SH-SY5Y (cell line): Measurements from ENCODE around the gene CHAT.

Source experiments
- GATA2 ChIP-seq: IDR thresholded peaks from 2 replicates; pipeline ENCODE4 v1.6.1; 2011; ENCODE audit warnings: mild to moderate bottlenecking, low read depth, low read length
- GATA3 ChIP-seq: IDR thresholded peaks from 2 replicates; pipeline ENCODE4 v1.6.1; 2011; ENCODE audit warnings: low read depth, mild to moderate bottlenecking, low read length, moderate library complexity

The CHAT gene

GRCh38 chr10:49656845-49657493 lies 43.1 kb downstream of the CHAT start:
- TF ChIP-seq GATA3 = no peak
- no peak for TF ChIP-seq GATA2

- no peak for TF ChIP-seq GATA3
- no peak for TF ChIP-seq GATA2
Observed at GRCh38 chr10:49657606-49658005, 43.8 kb downstream of the CHAT start.

GRCh38 chr10:49661140-49661856 lies 47.5 kb downstream of the CHAT start:
- no peak for TF ChIP-seq GATA2
- no peak for TF ChIP-seq GATA3

- TF ChIP-seq GATA3 (no peak), GATA2 (no peak)
Observed at GRCh38 chr10:49662169-49662830, 48.5 kb downstream of the CHAT start.

GRCh38 chr10:49663596-49663995 lies 49.8 kb downstream of the CHAT start:
- TF ChIP-seq GATA2 (peak; percentile 61), GATA3 (no peak)

GRCh38 chr10:49664006-49664841 lies 50.4 kb downstream of the CHAT start:
- TF ChIP-seq GATA2 (peak; percentile 81), GATA3 (0 out of 2 replicates have a peak, but pooled peaks have one; percentile 58)

- no peak for TF ChIP-seq GATA2
- TF ChIP-seq GATA3 = no peak
Observed at GRCh38 chr10:49664842-49665355, 51.1 kb downstream of the CHAT start.

- TF ChIP-seq GATA2 (no peak), GATA3 (no peak)
Observed at GRCh38 chr10:49666054-49666615, 52.3 kb downstream of the CHAT start.

GRCh38 chr10:49666685-49667084 lies 52.8 kb downstream of the CHAT start:
- TF ChIP-seq GATA3 (no peak), GATA2 (no peak)

- TF ChIP-seq GATA2 = no peak
- no peak for TF ChIP-seq GATA3
Observed at GRCh38 chr10:49667991-49668390, 54.2 kb downstream of the CHAT start.

GRCh38 chr10:49668684-49669083 lies 54.8 kb downstream of the CHAT start:
- TF ChIP-seq GATA3 = no peak
- TF ChIP-seq GATA2 = 0 out of 2 replicates have a peak, but pooled peaks have one; percentile 17

GRCh38 chr10:49678827-49679479 lies 65.1 kb downstream of the CHAT start:
- TF ChIP-seq GATA2 (no peak), GATA3 (no peak)

GRCh38 chr10:49679480-49679893 lies 65.7 kb downstream of the CHAT start, which contains the start of gene C10orf53:
TSS of gene C10orf53 (plus strand) at chr10:49679651. CDS start at chr10:49679698, 47 bp downstream.
- no peak for TF ChIP-seq GATA3
- TF ChIP-seq GATA2 = 0 out of 2 replicates have a peak, but pooled peaks have one; percentile 26
